ENCODE data around the gene VWA1. TPM values are rescaled to one million over a fixed set of nuclear protein-coding genes. Genes with fewer than 3 reads are reported as not detected.

The VWA1 gene
- polyA plus RNA-seq, 1 donor (not counting 4 experiments of a cell fraction or from before 2014, with no cell fraction given): 6.5 TPM

DNA sequence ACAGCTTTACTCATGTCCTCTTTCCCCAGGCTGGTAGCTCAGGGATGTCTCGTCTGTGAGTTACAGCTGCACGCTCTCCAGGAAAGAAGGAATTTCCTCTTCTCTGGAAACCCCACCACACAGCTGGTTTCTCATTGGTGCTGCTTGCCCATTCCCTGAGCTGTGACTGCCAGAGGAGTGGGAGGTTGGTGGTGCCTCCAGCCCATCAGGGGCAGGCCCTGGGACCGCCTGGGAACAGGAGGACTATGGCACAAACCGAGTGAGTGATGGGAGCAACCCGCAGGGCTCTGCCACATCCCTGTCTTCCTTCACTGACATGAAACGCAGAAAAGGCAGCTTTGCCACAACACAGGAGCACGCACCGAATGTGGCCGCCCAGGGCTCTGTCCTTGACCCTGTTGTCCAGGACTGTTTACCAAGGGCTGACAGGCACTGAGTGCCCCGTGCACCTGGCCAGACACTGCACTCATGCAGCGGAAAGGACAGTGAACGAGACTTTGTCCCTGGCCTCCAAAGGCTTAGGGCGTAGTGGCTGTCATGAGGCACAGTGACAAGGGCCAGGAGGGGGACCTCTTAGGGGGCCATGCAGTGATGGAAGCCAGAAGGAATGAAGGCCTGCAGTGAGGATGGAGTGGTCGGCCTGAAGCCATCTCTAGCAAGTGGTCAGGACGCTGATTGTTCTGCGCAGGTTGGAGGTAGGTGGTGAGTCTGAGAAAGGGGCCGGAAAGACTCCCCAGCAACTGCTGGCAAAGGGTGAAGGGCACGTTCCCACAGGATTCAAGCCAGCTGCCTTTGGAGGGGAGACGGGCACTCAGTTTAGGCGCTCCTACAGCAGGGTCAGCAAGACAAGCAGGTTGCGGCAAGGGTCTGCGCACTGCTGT is 34.7 kb upstream of the VWA1 start:
- H3K9me1 ChIP-seq (ENCODE audit: control insufficient read depth, extremely low read depth, insufficient read depth, low read length): no peaks in the 10 kb centered on the region
- peak overlapping the region; percentile 88 for H3K4me2 ChIP-seq (ENCODE audit: control insufficient read depth, extremely low read depth, insufficient read depth, low read depth, low read length)
- DNase-seq (ENCODE audit: low read depth, low spot score) (no peak), FAIRE-seq (no peak)
- H3K9me3 ChIP-seq (ENCODE audit: control insufficient read depth, low read depth, low read length): no peaks in the 10 kb centered on the region
- no peak overlapping the region for H3K27ac ChIP-seq (ENCODE audit: control insufficient read depth, insufficient read depth, low read length)
- TF ChIP-seq EZH2 (IDR thresholded peaks at IDR 0.05; ENCODE audit: low read length) (no peak), CTCF (optimal IDR thresholded peaks at IDR 0.05 in 1 of 3, IDR thresholded peaks at IDR 0.05 in 1 of 3, conservative IDR thresholded peaks at IDR 0.05 in 1 of 3; ENCODE audit: extremely low read depth in 1 of 3, insufficient read depth in 2 of 3, low read length in 3 of 3) (no peak)
- peaks cover 66% of the 10 kb centered on the region for H3K79me2 ChIP-seq (ENCODE audit: control insufficient read depth, insufficient read depth, low read length)
- peak overlapping the region; percentile 88 to 94 (median 92) for H3K4me3 ChIP-seq (ENCODE audit: control insufficient read depth in 2 of 3, extremely low read depth in 1 of 3, insufficient read depth in 2 of 3, low read depth in 1 of 3, low read length in 3 of 3)
- peak overlapping the region; percentile 90 for H3K9ac ChIP-seq (ENCODE audit: control insufficient read depth, extremely low read depth, insufficient read depth, low read length)
- H4K20me1 ChIP-seq (ENCODE audit: control insufficient read depth, extremely low read depth, insufficient read depth, low read length): peaks cover 7% of the 10 kb centered on the region
- dilution Hi-C loops (cut with MboI; ENCODE audit: extremely low pct_ligation_motif_present, low sequenced_read_pairs): no loop called here
- H2AFZ ChIP-seq (ENCODE audit: control insufficient read depth, low read length): no peak overlapping the region
- peaks cover 39% of the 10 kb centered on the region for H3K4me1 ChIP-seq (ENCODE audit: control insufficient read depth, extremely low read depth, insufficient read depth, low read length)
- no peaks in the 10 kb centered on the region for H3K27me3 ChIP-seq (ENCODE audit: control insufficient read depth, extremely low read depth, insufficient read depth, low read length)
- H3K36me3 ChIP-seq (ENCODE audit: control insufficient read depth in 2 of 2, extremely low read depth in 1 of 2, insufficient read depth in 2 of 2, low read length in 2 of 2): peaks cover 35 to 43% of the 10 kb centered on the region in 2 experiments

DNA sequence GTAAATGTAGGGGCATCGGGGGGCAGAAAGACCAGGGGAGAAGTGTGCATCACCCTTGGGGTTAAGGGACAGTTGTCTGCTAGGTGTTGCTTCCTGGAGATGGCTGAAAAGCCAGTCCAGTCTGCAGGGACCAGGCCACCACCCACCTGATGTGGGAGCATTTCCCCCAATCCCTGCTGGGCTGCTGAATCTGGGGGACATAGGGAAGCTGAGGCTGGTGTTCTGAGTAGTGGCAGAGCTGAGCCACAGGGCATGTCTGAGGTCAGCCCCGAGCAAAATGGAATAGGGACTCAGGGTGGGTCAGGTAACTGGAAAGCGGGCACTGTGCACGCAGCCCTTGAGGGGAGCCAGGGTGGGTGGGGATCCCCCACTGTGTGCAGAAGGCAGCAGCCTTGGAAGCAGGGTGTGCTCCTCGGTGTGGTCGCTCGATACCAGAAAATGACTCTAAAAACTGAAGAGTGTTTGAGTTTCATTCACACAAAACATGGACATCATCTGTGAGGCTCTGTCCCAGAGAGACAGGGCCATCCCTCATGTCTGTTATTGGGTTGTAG is 34.0 kb upstream of the VWA1 start:
- H3K27ac ChIP-seq (ENCODE audit: control insufficient read depth, insufficient read depth, low read length): no peak overlapping the region
- H2AFZ ChIP-seq (ENCODE audit: control insufficient read depth, low read length): no peak overlapping the region
- peaks cover 36 to 49% of the 10 kb centered on the region in 2 experiments for H3K36me3 ChIP-seq (ENCODE audit: control insufficient read depth in 2 of 2, extremely low read depth in 1 of 2, insufficient read depth in 2 of 2, low read length in 2 of 2)
- no peak for DNase-seq (ENCODE audit: low read depth, low spot score)
- H3K4me1 ChIP-seq (ENCODE audit: control insufficient read depth, extremely low read depth, insufficient read depth, low read length): peaks cover 44% of the 10 kb centered on the region
- H3K9me1 ChIP-seq (ENCODE audit: control insufficient read depth, extremely low read depth, insufficient read depth, low read length): no peaks in the 10 kb centered on the region
- no peak overlapping the region for H3K4me2 ChIP-seq (ENCODE audit: control insufficient read depth, extremely low read depth, insufficient read depth, low read depth, low read length)
- no peaks in the 10 kb centered on the region for H3K9me3 ChIP-seq (ENCODE audit: control insufficient read depth, low read depth, low read length)
- H3K27me3 ChIP-seq (ENCODE audit: control insufficient read depth, extremely low read depth, insufficient read depth, low read length): no peaks in the 10 kb centered on the region
- dilution Hi-C loops (cut with MboI; ENCODE audit: extremely low pct_ligation_motif_present, low sequenced_read_pairs): no loop called here
- peaks cover 73% of the 10 kb centered on the region for H3K79me2 ChIP-seq (ENCODE audit: control insufficient read depth, insufficient read depth, low read length)
- H4K20me1 ChIP-seq (ENCODE audit: control insufficient read depth, extremely low read depth, insufficient read depth, low read length): peaks cover 7% of the 10 kb centered on the region
- no peak overlapping the region for H3K4me3 ChIP-seq (ENCODE audit: control insufficient read depth in 2 of 3, extremely low read depth in 1 of 3, insufficient read depth in 2 of 3, low read depth in 1 of 3, low read length in 3 of 3)
- no peak overlapping the region for H3K9ac ChIP-seq (ENCODE audit: control insufficient read depth, extremely low read depth, insufficient read depth, low read length)
- FAIRE-seq: no peak
- TF ChIP-seq CTCF (optimal IDR thresholded peaks at IDR 0.05 in 1 of 3, IDR thresholded peaks at IDR 0.05 in 1 of 3, conservative IDR thresholded peaks at IDR 0.05 in 1 of 3; ENCODE audit: extremely low read depth in 1 of 3, insufficient read depth in 2 of 3, low read length in 3 of 3): no peak
